A549 (cell line): ENCODE results near the gene BEST2.

Experiments
- CHD4 ChIP-seq: fragments of 200-600 bp; sonication (generic); IDR thresholded peaks from 2 replicates; pipeline ENCODE4 v1.6.1; 2016; ENCODE audit warnings: antibody characterized with exemption, mild to moderate bottlenecking, borderline replicate concordance
- MYC ChIP-seq: IDR thresholded peaks from 2 replicates; pipeline ENCODE4 v1.6.1; 2012; ENCODE audit warnings: mild to moderate bottlenecking, inconsistent platforms, low read length, improper control_type of control experiment, borderline replicate concordance
- RFX5 ChIP-seq: fragments of 450-650 bp; IDR thresholded peaks from 2 replicates; pipeline ENCODE4 v1.7.1; 2014; ENCODE audit warnings: antibody characterized with exemption, mild to moderate bottlenecking, moderate library complexity

DNA sequence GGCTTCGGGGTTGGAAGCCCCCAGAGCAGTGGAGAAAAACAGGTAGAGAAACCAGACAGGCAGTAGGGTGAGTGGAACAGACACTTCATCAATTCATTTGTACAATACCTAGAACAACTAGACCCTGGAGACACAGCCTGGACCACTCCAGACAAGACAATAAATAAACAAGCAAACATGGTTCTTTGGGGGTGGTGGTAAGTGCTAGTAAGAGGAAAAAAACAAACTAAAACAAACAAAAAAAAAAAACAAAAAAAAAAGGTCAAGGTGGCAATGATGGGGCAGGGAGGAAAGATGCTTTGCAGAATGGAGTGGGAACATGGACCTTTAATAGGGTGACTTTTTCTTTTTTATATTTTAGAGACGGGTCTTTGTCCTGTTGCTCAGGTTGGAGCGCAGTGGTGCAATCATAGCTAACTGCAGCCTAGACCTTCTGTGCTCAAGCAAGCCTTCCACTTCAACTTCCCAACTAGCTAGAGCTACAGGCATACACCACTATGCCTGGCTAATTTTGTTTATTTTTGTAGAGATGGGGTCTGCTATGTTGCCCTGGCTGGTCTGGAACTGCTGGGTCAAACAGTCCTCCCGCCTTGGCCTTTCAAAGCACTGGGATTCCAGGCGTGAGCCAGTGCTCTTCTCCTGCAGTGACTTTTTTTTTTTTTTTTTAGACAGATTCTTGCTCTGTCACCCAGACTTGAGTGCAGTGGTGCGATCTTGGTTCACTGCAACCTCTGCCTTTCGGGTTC, 42.8 kb downstream of the BEST2 start:
- TF ChIP-seq RFX5: no peak
- TF ChIP-seq MYC: no peak
- no peak for TF ChIP-seq CHD4
